Activated CD4-positive, alpha-beta T cell treated with anti-CD3 and anti-CD28 coated beads for 4 hours (primary cell): ENCODE measurements around the gene PURA.
A peak's percentile ranks its signal among the peaks of the same experiment; 100 is the strongest.

Source experiments
- DNase-seq, 2 donors: peaks; one replicate each; pipeline ENCODE4 v3.0.0-alpha.2; 2020

PURA gene

DNA sequence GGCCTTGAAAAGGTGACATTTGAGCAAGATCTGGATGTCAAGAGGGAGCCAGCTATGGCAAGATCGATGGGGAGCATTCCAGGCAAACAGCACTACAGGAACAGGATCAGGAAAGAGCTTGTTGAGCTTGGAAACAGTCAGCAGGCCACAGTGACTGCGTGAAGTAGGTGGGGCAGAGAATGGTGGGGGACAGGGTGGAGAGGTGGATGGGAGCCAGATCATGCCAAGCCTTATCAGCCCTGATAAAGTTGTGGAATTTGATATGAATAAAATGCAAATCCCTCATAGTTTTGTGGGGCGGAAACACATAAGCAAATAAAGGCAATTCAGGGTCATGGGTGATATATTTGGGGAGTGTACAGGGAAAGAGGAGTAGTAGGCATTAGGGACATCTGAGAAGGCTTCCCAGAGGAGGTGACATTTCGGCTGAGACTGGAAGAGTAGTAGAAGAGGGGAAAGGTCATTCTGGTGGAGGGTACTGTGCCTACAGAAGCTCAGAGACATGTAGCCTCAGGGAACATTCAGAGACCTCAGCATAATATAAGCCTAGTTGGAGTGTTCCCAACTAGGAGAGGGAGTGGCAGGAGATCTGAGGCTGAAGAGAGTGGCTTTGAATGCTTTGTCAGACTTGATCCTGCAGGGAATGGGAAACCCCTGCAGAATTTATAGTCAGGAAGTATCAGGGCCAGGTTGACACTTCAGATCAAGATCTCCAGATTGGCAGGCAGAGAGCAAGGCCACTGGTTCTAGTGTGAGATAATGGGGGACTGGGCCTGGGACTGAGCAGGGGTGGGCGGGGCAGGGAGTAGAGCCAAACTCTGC, 51.4 kb downstream of the PURA start:
- no peak for DNase-seq

DNA sequence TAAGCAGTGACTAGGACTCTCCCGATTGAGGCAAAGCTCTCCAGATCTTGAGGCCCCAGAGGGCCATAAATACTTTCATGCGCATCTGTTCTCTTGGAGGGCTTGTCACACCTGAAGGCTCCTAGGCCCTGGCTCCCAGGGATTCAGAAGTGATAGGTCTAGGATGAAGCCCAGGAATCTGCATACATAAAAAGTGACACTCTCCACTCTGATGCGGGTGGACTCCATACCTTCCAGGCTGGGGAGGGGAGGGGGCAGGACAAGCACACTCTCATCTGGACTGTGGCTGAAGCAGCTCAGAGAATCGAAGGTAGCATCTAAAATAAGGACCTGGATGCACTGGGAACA, 52.0 kb downstream of the PURA start:
- DNase-seq = no peak

DNA sequence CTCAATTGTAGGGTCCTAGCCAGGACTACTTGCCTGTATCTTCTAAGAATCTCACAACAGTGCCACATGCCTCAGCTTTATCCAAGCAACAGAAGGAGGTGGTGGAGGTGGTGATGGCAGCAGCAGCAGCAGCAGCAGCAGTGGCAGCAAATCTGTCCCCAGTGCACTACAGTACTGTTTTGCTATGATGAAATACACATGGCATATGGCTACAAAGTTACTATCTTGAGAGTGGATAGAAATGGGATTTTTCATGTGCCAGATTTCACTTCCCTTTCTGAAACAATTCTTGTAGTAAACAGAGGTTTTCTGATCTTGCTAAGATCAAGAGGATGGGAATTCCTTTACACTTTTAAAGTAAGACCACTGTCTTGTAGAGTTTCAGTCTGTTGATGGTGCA, 53.0 kb downstream of the PURA start:
- no peak for DNase-seq

DNA sequence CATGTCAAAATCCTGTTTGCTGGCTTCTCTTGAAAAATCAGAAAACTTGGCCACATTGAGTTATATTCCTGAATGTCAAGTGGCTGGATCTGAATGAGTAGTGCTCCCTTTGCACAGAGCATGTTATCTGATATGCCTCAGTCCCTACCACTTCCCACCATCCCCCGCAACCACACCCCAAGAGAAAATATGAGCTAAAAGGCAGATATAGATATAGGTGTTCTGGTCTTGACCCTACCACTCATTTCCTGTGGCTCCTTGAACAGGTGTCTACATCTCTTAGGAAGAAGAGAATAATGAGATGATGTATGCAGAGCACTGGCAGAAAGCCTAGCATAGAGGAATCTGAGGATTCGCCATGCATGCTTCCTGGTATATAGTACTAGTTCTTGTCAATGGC, 54.5 kb downstream of the PURA start:
- no peak for DNase-seq

DNA sequence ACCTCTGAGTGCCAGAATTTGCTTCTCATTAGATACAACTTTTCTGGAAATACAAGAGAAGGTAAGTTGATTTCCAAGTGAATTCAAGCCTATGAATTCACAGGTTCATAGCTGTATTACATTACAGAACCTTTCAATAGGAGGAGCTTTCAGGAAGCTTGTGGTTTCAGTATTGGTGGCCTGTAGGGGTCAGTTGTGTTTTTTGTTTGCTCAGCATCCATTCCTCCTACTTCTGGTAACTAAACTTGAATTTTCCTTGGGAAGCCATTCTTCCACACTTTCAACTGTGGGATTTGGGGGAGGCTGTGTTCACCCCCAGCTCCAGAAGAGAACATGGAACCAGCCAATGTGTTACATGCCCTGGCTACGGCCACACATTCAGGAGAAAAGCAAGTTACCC, 55.5 kb downstream of the PURA start:
- no peak for DNase-seq

DNA sequence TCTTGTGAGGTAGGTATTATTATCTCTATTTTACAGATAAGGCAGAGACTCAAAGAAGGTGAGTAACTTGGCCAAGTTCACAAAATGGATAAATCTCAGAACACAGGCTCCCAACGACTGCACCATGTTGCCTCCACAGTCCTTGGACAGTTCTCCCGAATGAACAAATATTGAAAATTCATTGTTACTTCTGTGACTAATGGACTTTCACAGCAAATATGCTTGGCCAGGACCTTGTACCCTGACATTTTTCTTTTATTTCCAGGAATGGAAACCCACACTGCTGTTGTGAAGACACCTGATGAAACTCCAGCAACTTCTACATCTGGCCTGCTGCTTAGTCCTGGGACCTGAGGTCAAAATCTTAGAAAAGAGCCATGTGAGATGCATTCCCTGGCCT, 58.6 kb downstream of the PURA start:
- DNase-seq = no peak

DNA sequence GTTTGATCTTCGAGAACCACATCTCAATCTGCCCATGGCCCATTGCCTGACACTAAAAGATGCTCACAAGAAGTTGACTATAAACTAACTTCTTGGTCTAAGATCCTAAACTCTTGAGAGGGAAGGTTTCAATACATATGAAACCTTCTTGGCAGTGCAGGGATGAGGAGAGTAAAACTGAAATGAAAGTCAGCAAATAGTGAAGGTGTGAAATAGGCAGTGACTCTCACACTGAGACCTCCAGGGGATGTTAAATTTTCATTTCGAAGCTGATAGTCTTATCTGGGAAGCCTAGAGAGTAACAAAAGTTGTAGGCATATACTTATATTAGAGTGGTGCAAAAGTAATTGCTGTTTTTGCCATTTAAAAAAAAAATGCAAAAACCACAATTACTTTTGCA, 60.1 kb downstream of the PURA start:
- no peak for DNase-seq

DNA sequence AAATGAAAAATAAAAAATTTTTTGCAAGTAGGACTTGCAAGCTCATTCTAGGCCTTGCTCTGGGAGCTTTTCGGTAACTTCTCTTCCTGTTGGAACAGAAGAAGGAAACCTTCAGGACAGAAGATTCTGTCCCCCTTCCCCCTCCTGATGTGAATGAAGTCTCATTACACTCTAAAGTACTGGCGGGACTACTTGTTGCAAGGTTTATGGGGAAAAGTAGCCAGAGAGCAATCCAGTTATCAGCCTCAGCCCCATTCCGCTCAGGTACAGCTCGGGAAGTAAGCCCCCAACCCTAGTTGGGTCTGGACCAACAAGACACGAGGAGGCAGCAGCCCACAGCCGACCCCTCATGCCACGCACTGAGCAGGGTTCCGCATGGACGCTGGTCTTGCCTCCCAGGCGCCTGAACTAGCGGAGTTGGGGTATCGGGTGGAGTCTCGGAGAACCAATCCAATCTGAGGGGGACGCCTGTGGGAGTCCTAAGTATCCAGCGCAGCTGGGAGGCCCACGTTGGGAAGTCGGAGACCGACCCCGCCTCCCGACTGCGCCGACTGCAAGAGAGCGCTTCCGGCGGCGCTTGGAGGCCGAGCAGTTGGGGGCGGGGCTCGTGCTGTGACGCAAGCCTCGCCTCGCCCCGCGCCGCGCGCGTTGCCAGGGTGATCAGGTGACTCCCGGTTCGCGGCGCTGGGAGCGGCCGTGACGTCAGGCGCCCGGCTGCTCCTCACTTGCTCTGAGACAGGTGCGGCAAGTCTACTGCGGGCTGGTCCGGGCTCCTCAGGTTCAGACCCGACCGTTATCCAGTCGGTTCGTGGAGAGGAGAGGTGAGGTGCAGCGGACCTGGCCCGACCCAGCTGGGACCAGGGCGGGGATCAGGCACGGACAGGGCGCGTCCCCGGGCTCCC, 60.8 kb downstream of the PURA start, which contains the start of gene CYSTM1:
Gene CYSTM1 (plus strand): TSS at position 724 of the 902 bp plus-strand sequence. CDS start 19,278 bp downstream, outside the sequence.
- DNase-seq = peak; percentile 95 to 96
